SK-N-SH (cell line): ENCODE results near the gene MT1H. TPM values are rescaled to one million over a fixed set of nuclear protein-coding genes. Genes with fewer than 3 reads are reported as not detected.

ENCODE experiments used
- CTCF ChIA-PET: fragments of 300-600, 350-600 bp; formaldehyde crosslinking; extraction: SDS; loops from one replicate; lab custom pipeline; 2021; lab: Yijun Ruan, JAX
- POLR2A ChIA-PET: fragments of 350-600 bp; sonication (Branson Sonifier 250); formaldehyde crosslinking; extraction: SDS; loops from one replicate; lab custom pipeline; 2020; ENCODE audit warnings: antibody characterized with exemption, inconsistent platforms; lab: Yijun Ruan, JAX
- DNase-seq: peaks from one replicate; pipeline ENCODE4 v3.0.0; 2012
- H2AFZ ChIP-seq: fragments of 200-600 bp; sonication (generic); 2 replicates; pipeline ENCODE4 v1.8.1; 2016; ENCODE audit warnings: antibody characterized with exemption, mild to moderate bottlenecking, low read depth
- H3F3A ChIP-seq: fragments of 200-600 bp; sonication (generic); replicated peaks from 2 replicates; pipeline ENCODE3; 2016; ENCODE audit warnings: antibody characterized with exemption, mild to moderate bottlenecking; ENCODE audit not compliant: insufficient read depth
- H3K27ac ChIP-seq, 2 experiments: fragments of 200-500 bp in 1 of 2; fragments of 200-600 bp in 1 of 2; sonication (Bioruptor generic) in 1 of 2; sonication (generic), shearing (Covaris generic) in 1 of 2; 2 replicates each; pipeline versions ENCODE4 v1.5.1 to v1.6.1; 2014 to 2016; ENCODE audit warnings: low read depth in 2 of 2, inconsistent platforms in 1 of 2, low read length in 1 of 2, mild to moderate bottlenecking in 1 of 2, mixed read lengths in 1 of 2
- H3K27me3 ChIP-seq: fragments of 200-600 bp; sonication (generic), shearing (Covaris generic); 2 replicates; pipeline ENCODE4 v1.6.1; 2016; ENCODE audit warnings: mixed run types; ENCODE audit not compliant: insufficient read depth
- H3K36me3 ChIP-seq, 2 experiments: fragments of 200-500 bp in 1 of 2; fragments of 200-600 bp in 1 of 2; sonication (Bioruptor generic) in 1 of 2; sonication (generic) in 1 of 2; replicated peaks in 1 of 2; 2 replicates each; pipeline versions ENCODE3 to v1.5.1; 2014 to 2016; ENCODE audit warnings: low read length in 1 of 2, mild to moderate bottlenecking in 1 of 2; ENCODE audit not compliant: insufficient read depth in 2 of 2, control insufficient read depth in 1 of 2
- H3K4me1 ChIP-seq, 2 experiments: fragments of 200-500 bp in 1 of 2; fragments of 200-600 bp in 1 of 2; sonication (Bioruptor generic) in 1 of 2; sonication (generic), shearing (Covaris generic) in 1 of 2; 2 replicates each; pipeline versions ENCODE4 v1.5.1 to v1.6.1; 2014 to 2016; ENCODE audit warnings: low read depth in 1 of 2, low read length in 1 of 2, mixed run types in 1 of 2; ENCODE audit not compliant: insufficient read depth in 2 of 2, control insufficient read depth in 1 of 2
- H3K4me2 ChIP-seq: fragments of 200-600 bp; sonication (generic), shearing (Covaris generic); 2 replicates; pipeline ENCODE4 v1.6.1; 2017; ENCODE audit warnings: mixed run types
- H3K4me3 ChIP-seq, 2 experiments: fragments of 200-500 bp in 1 of 2; fragments of 200-600 bp in 1 of 2; sonication (Bioruptor generic) in 1 of 2; sonication (generic), shearing (Covaris generic) in 1 of 2; 2 replicates each; pipeline versions ENCODE4 v1.5.1 to v1.8.1; 2014 to 2016; ENCODE audit warnings: low read depth in 2 of 2, inconsistent platforms in 1 of 2, low read length in 1 of 2, mild to moderate bottlenecking in 1 of 2, mixed read lengths in 1 of 2, moderate library complexity in 1 of 2
- H3K79me2 ChIP-seq: fragments of 200-600 bp; sonication (generic); 2 replicates; pipeline ENCODE4 v1.8.1; 2017; ENCODE audit warnings: mild to moderate bottlenecking; ENCODE audit not compliant: insufficient read depth
- H3K9ac ChIP-seq: fragments of 200-600 bp; sonication (generic); 2 replicates; pipeline ENCODE4 v1.6.1; 2017; ENCODE audit warnings: mixed run types
- H3K9me2 ChIP-seq: fragments of 200-600 bp; sonication (generic); 2 replicates; pipeline ENCODE4 v1.6.1; 2017; ENCODE audit warnings: mixed run types
- H3K9me3 ChIP-seq: fragments of 200-600 bp; sonication (generic); 2 replicates; pipeline ENCODE4 v1.6.1; 2017; ENCODE audit warnings: mixed run types, mild to moderate bottlenecking, moderate library complexity
- H4K20me1 ChIP-seq: fragments of 200-600 bp; sonication (generic); 2 replicates; pipeline ENCODE4 v1.6.1; 2017; ENCODE audit warnings: mild to moderate bottlenecking, mixed run types; ENCODE audit not compliant: insufficient read depth
- EP300 ChIP-seq, 2 experiments: IDR thresholded peaks; 2 replicates each; pipeline versions ENCODE4 v1.4.0 to v1.6.1; 2012; ENCODE audit warnings: borderline replicate concordance in 1 of 2, low read depth in 1 of 2, low read length in 1 of 2
- GATA2 ChIP-seq: sonication (generic); formaldehyde crosslinking; IDR thresholded peaks from 2 replicates; pipeline ENCODE4 v1.5.0; 2020; ENCODE audit warnings: mild to moderate bottlenecking, missing genetic modification reagents
- NFIC ChIP-seq: IDR thresholded peaks from 2 replicates; pipeline ENCODE4 v1.4.0; 2012; ENCODE audit warnings: borderline replicate concordance
- RCOR1 ChIP-seq: fragments of 150-350 bp; IDR thresholded peaks from 2 replicates; pipeline ENCODE4 v1.6.1; 2017; ENCODE audit warnings: antibody characterized with exemption, low read length
- SIN3A ChIP-seq: IDR thresholded peaks from 2 replicates; pipeline ENCODE4 v1.6.1; 2012; ENCODE audit warnings: low read depth, mild to moderate bottlenecking, low read length, moderate library complexity, borderline replicate concordance
- WGBS: methylation state at CpG from one replicate; pipeline ENCODE4 v1.1.6; 2017; ENCODE audit warnings: low lambda C conversion rate; 5-methylcytosine and 5-hydroxymethylcytosine counted together
- polyA plus RNA-seq, 3 experiments: library from polyadenylated mRNA; depleted of rRNA; stranded (reverse); fragments of >200 nt; gene quantifications; 2 replicates each; pipeline ENCODE4 v1.2.3, GENCODE V29; 2012
- TF ChIP-seq, protein P1 (sequence below): fragments of 200-600 bp; sonication (generic); IDR thresholded peaks from 2 replicates; pipeline ENCODE4 v1.6.1; 2017; ENCODE audit warnings: antibody characterized with exemption, mild to moderate bottlenecking, moderate library complexity

MT1H gene
- polyA plus RNA-seq, 1 of the 3 experiments (the other 2 are of a cell fraction) = not detected

DNA sequence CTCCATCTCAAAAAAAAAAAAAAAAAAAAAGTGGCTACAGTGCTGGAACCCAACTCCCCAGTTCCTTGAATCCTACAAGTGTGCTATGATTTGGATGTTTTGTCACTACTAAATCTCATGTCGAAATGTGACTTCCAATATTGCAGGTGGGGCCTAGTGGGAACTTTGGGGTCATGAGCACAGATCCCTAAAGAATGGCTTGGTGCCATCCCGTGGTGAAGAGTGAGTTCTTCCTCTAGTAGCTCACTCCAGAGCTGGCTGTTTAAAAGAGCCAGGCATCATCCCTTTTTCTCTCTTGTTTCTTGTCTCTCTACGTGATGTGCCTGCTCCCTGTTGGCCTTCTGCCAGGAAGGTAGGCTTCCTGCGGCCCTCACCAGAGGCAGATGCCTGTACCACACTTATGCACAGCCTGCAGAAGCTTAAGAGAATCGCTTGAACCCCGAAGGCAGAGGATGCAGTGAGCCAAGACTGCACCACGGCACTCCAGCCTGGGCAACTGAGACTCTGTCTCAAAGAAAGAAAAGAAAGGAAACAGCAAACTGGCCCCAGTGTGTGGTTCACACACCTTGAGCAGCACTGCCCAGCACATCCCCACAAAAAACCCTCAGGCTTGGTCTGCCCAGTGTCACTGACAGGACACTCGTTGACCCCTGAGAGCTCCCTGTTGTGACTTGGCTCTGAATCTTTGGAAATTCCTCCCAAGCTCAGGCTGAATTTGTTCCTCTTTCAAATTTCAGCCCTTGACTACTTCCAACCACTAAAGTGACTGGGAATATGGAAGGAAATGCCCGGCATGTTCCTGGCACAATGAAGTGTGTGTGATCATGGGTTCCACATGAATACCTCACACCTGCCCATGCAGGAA lies 40.9 kb upstream of the MT1H start:
- no peak overlapping the region for H3K4me2 ChIP-seq
- CTCF ChIA-PET = interaction anchor here (0.7 kb wide), 1 partner anchor 161 kb away, joined by 3 read pairs; no protein-coding TSS in a partner anchor
- H3F3A ChIP-seq = peaks cover 7% of the 10 kb centered on the region
- POLR2A ChIA-PET = no interaction called here
- H3K4me1 ChIP-seq = peaks cover 7 to 20% of the 10 kb centered on the region in 2 experiments; a peak in 1 of 4 replicates
- no peaks in the 10 kb centered on the region for H3K9me2 ChIP-seq
- H3K9me3 ChIP-seq = no peaks in the 10 kb centered on the region
- peaks cover 13% of the 10 kb centered on the region; the same call in 1 of the 2 replicates for H3K79me2 ChIP-seq
- TF ChIP-seq, protein P1, sequence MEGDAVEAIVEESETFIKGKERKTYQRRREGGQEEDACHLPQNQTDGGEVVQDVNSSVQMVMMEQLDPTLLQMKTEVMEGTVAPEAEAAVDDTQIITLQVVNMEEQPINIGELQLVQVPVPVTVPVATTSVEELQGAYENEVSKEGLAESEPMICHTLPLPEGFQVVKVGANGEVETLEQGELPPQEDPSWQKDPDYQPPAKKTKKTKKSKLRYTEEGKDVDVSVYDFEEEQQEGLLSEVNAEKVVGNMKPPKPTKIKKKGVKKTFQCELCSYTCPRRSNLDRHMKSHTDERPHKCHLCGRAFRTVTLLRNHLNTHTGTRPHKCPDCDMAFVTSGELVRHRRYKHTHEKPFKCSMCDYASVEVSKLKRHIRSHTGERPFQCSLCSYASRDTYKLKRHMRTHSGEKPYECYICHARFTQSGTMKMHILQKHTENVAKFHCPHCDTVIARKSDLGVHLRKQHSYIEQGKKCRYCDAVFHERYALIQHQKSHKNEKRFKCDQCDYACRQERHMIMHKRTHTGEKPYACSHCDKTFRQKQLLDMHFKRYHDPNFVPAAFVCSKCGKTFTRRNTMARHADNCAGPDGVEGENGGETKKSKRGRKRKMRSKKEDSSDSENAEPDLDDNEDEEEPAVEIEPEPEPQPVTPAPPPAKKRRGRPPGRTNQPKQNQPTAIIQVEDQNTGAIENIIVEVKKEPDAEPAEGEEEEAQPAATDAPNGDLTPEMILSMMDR = 0 out of 2 replicates have a peak, but pooled peaks have one; percentile 6
- TF ChIP-seq NFIC (peak; percentile 6; the same call in 1 of the 2 replicates), EP300 (IDR thresholded peaks at IDR 0.05; ENCODE audit: borderline replicate concordance in 1 of 2, low read depth in 1 of 2, low read length in 1 of 2) (no peak)
- no peak overlapping the region for H3K9ac ChIP-seq
- no peaks in the 10 kb centered on the region; the same call in 1 of the 2 replicates for H3K27me3 ChIP-seq
- WGBS = 83% methylated on average over 9 of the region's 9 CpGs
- no peak overlapping the region for H2AFZ ChIP-seq
- DNase-seq = no peak
- no peaks in the 10 kb centered on the region for H4K20me1 ChIP-seq
- no peak overlapping the region for H3K27ac ChIP-seq
- H3K36me3 ChIP-seq = no peaks in the 10 kb centered on the region
- no peak overlapping the region for H3K4me3 ChIP-seq

DNA sequence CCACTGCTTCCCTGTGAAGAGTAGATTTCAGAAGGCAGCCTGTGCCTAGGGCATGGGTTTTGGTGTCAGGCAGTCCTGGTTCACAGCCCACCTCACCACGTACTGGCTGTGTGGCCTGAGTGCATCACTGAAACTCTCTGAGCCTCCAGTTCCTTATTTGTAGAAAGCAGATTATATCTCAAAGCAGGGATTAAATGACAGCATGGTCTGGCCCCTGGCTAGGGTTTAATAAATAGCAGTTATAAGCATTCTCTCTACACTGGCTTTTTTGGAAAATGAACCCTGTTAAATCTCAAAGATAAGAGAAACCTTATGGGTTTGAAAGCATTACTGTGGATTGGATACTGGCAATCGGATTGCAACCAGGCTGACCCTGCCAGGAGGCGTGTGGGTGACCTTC lies 40.1 kb upstream of the MT1H start:
- Histone ChIP-seq H3K27me3 (peaks cover 2% of the 10 kb centered on the region; the same call in 1 of the 2 replicates), H2AFZ (no peak overlapping the region), H4K20me1 (no peaks in the 10 kb centered on the region), H3K9me2 (no peaks in the 10 kb centered on the region), H3K27ac (no peak overlapping the region), H3K36me3 (no peaks in the 10 kb centered on the region), H3K79me2 (peaks cover 13% of the 10 kb centered on the region; the same call in 1 of the 2 replicates), H3K4me3 (no peak overlapping the region), H3F3A (peaks cover 7% of the 10 kb centered on the region)
- 61% methylated on average over 3 of the region's 3 CpGs for WGBS
- TF ChIP-seq SIN3A = no peak
- peak; percentile 85 for TF ChIP-seq GATA2 (CRISPR knock-in tag)
- TF ChIP-seq RCOR1 = peak; percentile 87
- peak in 1 of 2 experiments; percentile 43; a peak in 2 of 4 replicates for TF ChIP-seq EP300 (IDR thresholded peaks at IDR 0.05; ENCODE audit: borderline replicate concordance in 1 of 2, low read depth in 1 of 2, low read length in 1 of 2)
- TF ChIP-seq, all 33 proteins: peak for 3
- H3K4me2 ChIP-seq = no peak overlapping the region
- H3K9me3 ChIP-seq = no peaks in the 10 kb centered on the region
- CTCF ChIA-PET = interaction anchor here (1.2 to 1.7 kb wide), 2 partner anchors 29 to 73 kb away, joined by 5 to 6 read pairs; no protein-coding TSS in a partner anchor
- no peak overlapping the region for H3K9ac ChIP-seq
- H3K4me1 ChIP-seq = peaks cover 7 to 20% of the 10 kb centered on the region in 2 experiments; a peak in 1 of 4 replicates
- peak; percentile 76 for DNase-seq
- POLR2A ChIA-PET = interaction anchor here (1.2 kb wide), 1 partner anchor 11 kb away, joined by 3 read pairs; no protein-coding TSS in a partner anchor
